ENCODE results near the gene EIF3K. TPM values are rescaled to one million over a fixed set of nuclear protein-coding genes. Genes with fewer than 3 reads are reported as not detected.

The EIF3K gene
- total and polyA plus RNA-seq, 2 of the 13 experiments (the other 11 are each of a cell fraction or from before 2014, with no cell fraction given), result 179 to 258 TPM

GRCh38 chr19:38665950-38666662 is 47.1 kb downstream of the EIF3K start:
- ChIA-PET POLR2A (interaction anchor here (1.0 to 1.9 kb wide), 5 partner anchors 9 to 47 kb away, joined by 3 to 13 read pairs (median 3); partner anchors contain the start of genes ACTN4 and EIF3K), CTCF (ENCODE audit: low intra/inter-chr PET ratio, low total read pairs) (no interaction called here)
- peak; percentile 20; the same call in 2 of the 3 replicates for ATAC-seq
- 67% methylated on average over 19 of the region's 19 CpGs for WGBS (ENCODE audit: low lambda C conversion rate)
- FAIRE-seq, result no peak
- in situ Hi-C loops (cut with HindIII; ENCODE audit: extremely low pct_ligation_motif_present, low pct_unique_long_range_greater_than_20kb) (no loop called here), intact Hi-C loops (cut with micrococcal nuclease; ENCODE audit: unreplicated experiment) (no loop called here)
- BruUV-seq (replicated peaks), result no TSS peak
- H2AFZ ChIP-seq (ENCODE audit: low read length), result no peak overlapping the region
- H3K4me2 ChIP-seq (ENCODE audit: low read depth, low read length), result peak overlapping the region; percentile 45; the same call in 1 of the 2 replicates
- H3K27me3 ChIP-seq (ENCODE audit: control insufficient read depth in 1 of 2, insufficient read depth in 2 of 2, low read length in 2 of 2), result no peaks in the 10 kb centered on the region
- peaks cover 96% of the 10 kb centered on the region for H3K79me2 ChIP-seq (ENCODE audit: insufficient read depth, low read length)
- no peaks in the 10 kb centered on the region for H3K9me3 ChIP-seq (ENCODE audit: low read length)
- H3K4me1 ChIP-seq (ENCODE audit: insufficient read depth, low read length), result peaks cover 98% of the 10 kb centered on the region
- H4K20me1 ChIP-seq (ENCODE audit: insufficient read depth, low read length), result peaks cover 75% of the 10 kb centered on the region
- peak overlapping the region; percentile 19 for H3K9ac ChIP-seq (ENCODE audit: insufficient read depth, low read depth, low read length)
- H3K27ac ChIP-seq (ENCODE audit: extremely low read length, insufficient read depth, low read length), result peak overlapping the region; percentile 44
- peak; percentile 68 for DNase-seq (ENCODE audit: low spot score)
- H3K36me3 ChIP-seq (replicated peaks in 1 of 2; ENCODE audit: control insufficient read depth in 1 of 2, insufficient read depth in 2 of 2, low read length in 2 of 2), result peaks cover 15 to 58% of the 10 kb centered on the region in 2 experiments
- no peak overlapping the region; a peak in 1 of 6 replicates for H3K4me3 ChIP-seq (replicated peaks in 1 of 3; ENCODE audit: insufficient read depth in 1 of 3, low read depth in 2 of 3, low read length in 3 of 3)
- TF ChIP-seq TEAD3 (CRISPR knock-in tag; optimal IDR thresholded peaks at IDR 0.05; ENCODE audit: borderline replicate concordance) (peak; percentile 82), PAXIP1 (CRISPR knock-in tag; conservative IDR thresholded peaks at IDR 0.05) (peak; percentile 44), ZNF501 (CRISPR knock-in tag; IDR thresholded peaks at IDR 0.05) (0 out of 2 replicates have a peak, but pooled peaks have one; percentile 30), ZNF550 (CRISPR knock-in tag; IDR thresholded peaks at IDR 0.05; ENCODE audit: borderline replicate concordance) (no peak), MAFG (CRISPR knock-in tag; IDR thresholded peaks at IDR 0.05) (no peak), FOXO4 (CRISPR knock-in tag; conservative IDR thresholded peaks at IDR 0.05) (no peak), ZNF737 (CRISPR knock-in tag; IDR thresholded peaks at IDR 0.05; ENCODE audit: borderline replicate concordance) (no peak), ZNF253 (CRISPR knock-in tag; IDR thresholded peaks at IDR 0.05; ENCODE audit: borderline replicate concordance) (no peak), ZNF629 (CRISPR knock-in tag; conservative IDR thresholded peaks at IDR 0.05) (no peak), ZFX (CRISPR knock-in tag; IDR thresholded peaks at IDR 0.05; ENCODE audit: low read depth) (peak; percentile 13; the same call in 1 of the 2 replicates), NPAS2 (CRISPR knock-in tag; IDR thresholded peaks at IDR 0.05; ENCODE audit: borderline replicate concordance) (no peak)
- TF ChIP-seq, protein P1, sequence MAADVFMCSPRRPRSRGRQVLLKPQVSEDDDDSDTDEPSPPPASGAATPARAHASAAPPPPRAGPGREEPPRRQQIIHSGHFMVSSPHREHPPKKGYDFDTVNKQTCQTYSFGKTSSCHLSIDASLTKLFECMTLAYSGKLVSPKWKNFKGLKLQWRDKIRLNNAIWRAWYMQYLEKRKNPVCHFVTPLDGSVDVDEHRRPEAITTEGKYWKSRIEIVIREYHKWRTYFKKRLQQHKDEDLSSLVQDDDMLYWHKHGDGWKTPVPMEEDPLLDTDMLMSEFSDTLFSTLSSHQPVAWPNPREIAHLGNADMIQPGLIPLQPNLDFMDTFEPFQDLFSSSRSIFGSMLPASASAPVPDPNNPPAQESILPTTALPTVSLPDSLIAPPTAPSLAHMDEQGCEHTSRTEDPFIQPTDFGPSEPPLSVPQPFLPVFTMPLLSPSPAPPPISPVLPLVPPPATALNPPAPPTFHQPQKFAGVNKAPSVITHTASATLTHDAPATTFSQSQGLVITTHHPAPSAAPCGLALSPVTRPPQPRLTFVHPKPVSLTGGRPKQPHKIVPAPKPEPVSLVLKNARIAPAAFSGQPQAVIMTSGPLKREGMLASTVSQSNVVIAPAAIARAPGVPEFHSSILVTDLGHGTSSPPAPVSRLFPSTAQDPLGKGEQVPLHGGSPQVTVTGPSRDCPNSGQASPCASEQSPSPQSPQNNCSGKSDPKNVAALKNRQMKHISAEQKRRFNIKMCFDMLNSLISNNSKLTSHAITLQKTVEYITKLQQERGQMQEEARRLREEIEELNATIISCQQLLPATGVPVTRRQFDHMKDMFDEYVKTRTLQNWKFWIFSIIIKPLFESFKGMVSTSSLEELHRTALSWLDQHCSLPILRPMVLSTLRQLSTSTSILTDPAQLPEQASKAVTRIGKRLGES (CRISPR knock-in tag; IDR thresholded peaks at IDR 0.05; ENCODE audit: borderline replicate concordance), result no peak

All from HepG2 (cell line).